Esophagus mucosa (tissue), 1 donor: ENCODE data around the gene MATCAP1. TPM values are rescaled to one million over a fixed set of nuclear protein-coding genes. Genes with fewer than 3 reads are reported as not detected.

ENCODE experiments used
- total RNA-seq: library from RNA; stranded (reverse); gene quantifications from one replicate; pipeline ENCODE4 v1.2.4, GENCODE V29; 2023
- donor health status: DM: yes; HTN: yes; CAD: no.

The MATCAP1 gene
- total RNA-seq, 1 donor from 2014 or later, result 7.8 TPM

Other genes with a start within 250 kb of the MATCAP1 start
- 125 TPM for gene CIAO2B, start 249.6 kb downstream of the MATCAP1 start, total RNA-seq
- gene CES2, start 248.4 kb downstream of the MATCAP1 start, total RNA-seq, result 151 TPM
- gene CES3, start 222.7 kb downstream of the MATCAP1 start, total RNA-seq, result 1.1 TPM
- 6.0 TPM for gene CES4A, start 195.4 kb downstream of the MATCAP1 start, total RNA-seq
- gene CBFB, start 154.8 kb downstream of the MATCAP1 start, total RNA-seq, result 40.4 TPM
- gene PHAF1, start 74.0 kb downstream of the MATCAP1 start, total RNA-seq, result 12.1 TPM
- gene B3GNT9, start 33.0 kb downstream of the MATCAP1 start, total RNA-seq, result 3.7 TPM
- gene TRADD, start 24.1 kb downstream of the MATCAP1 start, total RNA-seq, result 18.0 TPM
- gene FBXL8, start 24.0 kb downstream of the MATCAP1 start, total RNA-seq, result 5.5 TPM
- 10.9 TPM for gene HSF4, start 19.2 kb downstream of the MATCAP1 start, total RNA-seq
- 23.3 TPM for gene NOL3, start 13.4 kb downstream of the MATCAP1 start, total RNA-seq
- 1.4 TPM for gene EXOC3L1, start 6.2 kb upstream of the MATCAP1 start, total RNA-seq
- 36.6 TPM for gene E2F4, start 8.2 kb upstream of the MATCAP1 start, total RNA-seq
- gene ELMO3, start 15.2 kb upstream of the MATCAP1 start, total RNA-seq, result 26.3 TPM
- gene TMEM208, start 43.2 kb upstream of the MATCAP1 start, total RNA-seq, result 25.3 TPM
- gene FHOD1, start 63.5 kb upstream of the MATCAP1 start, total RNA-seq, result 7.4 TPM
- gene SLC9A5, start 65.0 kb upstream of the MATCAP1 start, total RNA-seq, result 0.08 TPM
- 4.9 TPM for gene PLEKHG4, start 95.6 kb upstream of the MATCAP1 start, total RNA-seq
- not detected for gene KCTD19, start 142.8 kb upstream of the MATCAP1 start, total RNA-seq
- not detected for gene LRRC36, start 142.9 kb upstream of the MATCAP1 start, total RNA-seq
- gene TPPP3, start 209.5 kb upstream of the MATCAP1 start, total RNA-seq, result 3.7 TPM
- gene ZDHHC1, start 232.5 kb upstream of the MATCAP1 start, total RNA-seq, result 3.8 TPM
- gene HSD11B2, start 247.2 kb upstream of the MATCAP1 start, total RNA-seq, result 6.6 TPM